Ovary (tissue), 3 donors: ENCODE measurements around the gene VSIG10.

ENCODE experiments used
- CTCF ChIP-seq, 3 donors: fragments of 450-650 bp in 2 of 3; fragments of 200-600 bp in 1 of 3; IDR thresholded peaks; one replicate each; pipeline versions ENCODE4 v1.5.1 to v1.8.0; 2016 to 2022; ENCODE audit warnings: antibody characterized with exemption in 3 of 3, mild to moderate bottlenecking in 1 of 3
- EP300 ChIP-seq: sonication (generic); formaldehyde crosslinking; IDR thresholded peaks from one replicate; pipeline ENCODE4 v1.6.1; 2017; ENCODE audit warnings: antibody characterized with exemption
- POLR2A ChIP-seq: fragments of 450-650 bp; IDR thresholded peaks from one replicate; pipeline ENCODE4 v1.6.1; 2017; ENCODE audit warnings: antibody characterized with exemption, mild to moderate bottlenecking, moderate library complexity
- donor health status: DM: no; HTN: no; CAD: no.

- no peak for TF ChIP-seq CTCF (IDR thresholded peaks at IDR 0.05)
- no peak for TF ChIP-seq POLR2A
- no peak for TF ChIP-seq EP300
These were observed 20.6 kb upstream of the VSIG10 start for GRCh38 chr12:118124333-118124874.
